GM18868 (cell line): ENCODE data around the gene PSMG3.
"Not testable (repeated sequence)": the region's sequence is repeated elsewhere in the genome, so short reads cannot be mapped to it uniquely, and the experiment has no call there.

Source experiments
- ATAC-seq: cut with Tn5 transposase; IDR thresholded peaks from one replicate; pipeline ENCODE4 v1.9.1; 2021; ENCODE audit warnings: mild to moderate bottlenecking, moderate library complexity; ENCODE audit not compliant: unreplicated experiment

Gene PSMG3

GRCh38 chr7:1597066-1597760 lies 27.4 kb upstream of the PSMG3 start:
- ATAC-seq: no peak

- no peak for ATAC-seq
Observed at GRCh38 chr7:1596181-1597043, 26.6 kb upstream of the PSMG3 start.

DNA sequence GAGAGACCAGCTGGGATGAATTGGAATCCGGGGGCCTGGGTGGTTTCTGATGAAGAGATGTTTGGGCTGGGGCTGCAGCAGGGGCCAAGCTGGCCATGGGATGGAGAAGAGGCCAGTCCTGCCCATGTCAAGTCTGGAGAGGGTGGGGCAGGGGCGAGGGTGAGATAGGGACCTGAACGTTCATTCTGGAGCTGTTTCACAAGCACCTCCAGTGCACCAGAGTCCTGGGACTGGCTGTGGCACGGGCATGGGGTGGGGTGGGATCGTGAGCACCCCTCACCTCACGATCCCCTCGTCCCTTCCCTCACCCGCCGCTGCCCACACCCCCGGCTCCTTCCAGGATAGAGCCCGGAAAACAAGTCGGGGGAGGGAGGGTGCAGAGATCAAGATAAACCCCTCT lies 25.8 kb upstream of the PSMG3 start:
- no peak for ATAC-seq

GRCh38 chr7:1595027-1595426 lies 25.2 kb upstream of the PSMG3 start:
- no peak for ATAC-seq

- no peak for ATAC-seq
Observed at GRCh38 chr7:1593904-1594421, 24.1 kb upstream of the PSMG3 start.

- ATAC-seq: no peak
Observed at GRCh38 chr7:1593091-1593866, 23.4 kb upstream of the PSMG3 start.

- no peak for ATAC-seq
Observed at GRCh38 chr7:1592299-1592871, 22.6 kb upstream of the PSMG3 start.

DNA sequence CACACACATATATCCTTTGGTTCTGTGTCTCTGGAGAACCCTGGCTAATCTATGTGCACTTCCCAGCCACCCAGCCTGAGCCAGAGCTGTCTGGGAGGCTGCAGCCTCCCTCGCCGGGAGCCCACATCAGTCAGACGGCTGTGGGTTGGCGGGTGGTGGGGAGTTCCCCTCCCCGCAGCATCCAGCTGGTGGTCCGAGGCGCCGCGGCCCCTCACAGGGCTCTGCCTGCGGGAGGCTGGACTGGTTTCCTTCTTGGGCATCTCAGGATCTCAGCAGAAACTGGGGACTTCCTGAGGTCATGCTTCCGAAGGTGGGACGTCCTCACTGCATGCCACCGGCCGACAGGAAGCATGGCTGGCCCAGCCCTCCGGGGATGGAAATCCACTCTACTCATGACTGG lies 22.0 kb upstream of the PSMG3 start:
- ATAC-seq: no peak

DNA sequence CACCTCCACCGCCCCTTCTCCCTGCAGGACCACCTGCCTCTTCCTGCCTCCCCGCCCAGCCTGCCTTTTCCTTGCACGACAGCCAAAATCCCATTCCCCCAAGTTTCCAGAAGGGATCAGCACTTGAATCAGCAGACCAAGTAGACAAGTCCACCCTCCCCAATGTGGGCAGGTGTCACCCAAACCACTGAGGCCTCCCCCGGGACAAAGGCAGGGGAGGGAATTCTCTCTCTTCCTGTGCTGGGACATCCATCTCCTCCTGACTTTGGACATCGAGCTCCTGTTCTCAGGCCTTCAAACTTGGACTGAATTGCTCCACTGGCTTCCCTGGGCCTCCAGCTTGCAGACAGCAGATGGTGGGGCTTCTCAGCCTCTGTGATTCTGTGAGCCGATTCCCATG lies 21.6 kb upstream of the PSMG3 start:
- no peak for ATAC-seq

GRCh38 chr7:1590887-1591286 lies 21.1 kb upstream of the PSMG3 start:
- ATAC-seq: no peak

DNA sequence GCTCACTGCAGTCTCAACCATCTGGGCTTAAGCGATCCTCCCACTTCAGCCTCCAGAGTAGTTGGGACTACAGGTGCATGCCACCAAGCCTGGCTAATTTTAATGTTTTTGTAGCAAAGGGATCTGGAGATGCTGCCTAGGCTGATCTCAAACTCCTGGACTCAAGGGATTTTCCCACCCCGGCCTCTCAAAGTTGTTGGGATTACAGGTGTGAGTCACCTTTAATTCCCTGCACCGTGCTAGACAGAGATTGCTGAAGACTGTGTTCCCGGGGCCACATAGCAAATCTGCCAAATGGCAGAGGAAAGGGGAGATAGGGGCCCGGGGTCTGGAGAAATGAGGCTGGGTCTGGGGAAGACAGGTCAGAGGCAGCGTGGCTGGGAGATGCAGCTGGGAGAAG lies 20.6 kb upstream of the PSMG3 start:
- ATAC-seq: no peak

DNA sequence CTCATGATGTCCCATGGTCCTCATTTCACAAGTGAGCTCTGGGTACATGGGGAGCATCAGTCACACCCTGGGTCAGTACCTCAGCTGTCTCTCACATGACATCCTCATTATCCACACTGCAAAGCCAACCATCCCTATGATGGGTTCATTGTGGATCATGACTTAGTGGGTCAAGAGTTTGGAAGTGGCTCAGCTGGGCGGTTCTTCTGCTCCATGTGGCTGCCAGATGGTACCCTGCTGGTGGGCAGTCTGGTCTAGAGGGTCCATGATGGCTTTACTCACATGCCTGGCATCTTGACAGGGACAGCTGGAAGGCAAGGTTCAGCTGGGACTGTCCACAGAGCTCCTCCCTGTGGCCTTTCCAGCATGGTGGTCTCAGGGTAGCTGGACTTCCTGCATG lies 19.1 kb upstream of the PSMG3 start:
- no peak for ATAC-seq

DNA sequence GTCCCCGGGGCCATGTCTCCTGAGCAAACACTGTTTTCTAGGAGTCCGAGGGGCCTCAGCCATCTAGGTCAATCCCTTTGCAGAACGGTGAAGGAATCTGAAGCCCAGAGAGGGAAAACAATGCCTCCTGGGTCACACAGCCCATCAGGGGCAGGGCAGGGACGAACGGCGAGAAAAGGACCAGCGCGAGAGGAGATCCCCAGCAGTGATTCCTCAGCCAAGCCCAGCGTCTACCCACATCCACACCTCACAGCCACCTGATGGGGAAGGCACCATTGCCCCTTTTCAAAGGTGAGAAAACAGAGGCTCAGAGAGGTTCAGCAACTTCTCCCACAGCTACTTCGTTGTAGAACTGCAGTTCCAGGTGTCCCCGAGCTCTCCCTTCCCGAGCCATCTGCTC lies 17.9 kb upstream of the PSMG3 start:
- no peak for ATAC-seq

- no peak for ATAC-seq
Observed at GRCh38 chr7:1586827-1587705, 17.2 kb upstream of the PSMG3 start.

- no peak for ATAC-seq
Observed at GRCh38 chr7:1586126-1586826, 16.4 kb upstream of the PSMG3 start.

DNA sequence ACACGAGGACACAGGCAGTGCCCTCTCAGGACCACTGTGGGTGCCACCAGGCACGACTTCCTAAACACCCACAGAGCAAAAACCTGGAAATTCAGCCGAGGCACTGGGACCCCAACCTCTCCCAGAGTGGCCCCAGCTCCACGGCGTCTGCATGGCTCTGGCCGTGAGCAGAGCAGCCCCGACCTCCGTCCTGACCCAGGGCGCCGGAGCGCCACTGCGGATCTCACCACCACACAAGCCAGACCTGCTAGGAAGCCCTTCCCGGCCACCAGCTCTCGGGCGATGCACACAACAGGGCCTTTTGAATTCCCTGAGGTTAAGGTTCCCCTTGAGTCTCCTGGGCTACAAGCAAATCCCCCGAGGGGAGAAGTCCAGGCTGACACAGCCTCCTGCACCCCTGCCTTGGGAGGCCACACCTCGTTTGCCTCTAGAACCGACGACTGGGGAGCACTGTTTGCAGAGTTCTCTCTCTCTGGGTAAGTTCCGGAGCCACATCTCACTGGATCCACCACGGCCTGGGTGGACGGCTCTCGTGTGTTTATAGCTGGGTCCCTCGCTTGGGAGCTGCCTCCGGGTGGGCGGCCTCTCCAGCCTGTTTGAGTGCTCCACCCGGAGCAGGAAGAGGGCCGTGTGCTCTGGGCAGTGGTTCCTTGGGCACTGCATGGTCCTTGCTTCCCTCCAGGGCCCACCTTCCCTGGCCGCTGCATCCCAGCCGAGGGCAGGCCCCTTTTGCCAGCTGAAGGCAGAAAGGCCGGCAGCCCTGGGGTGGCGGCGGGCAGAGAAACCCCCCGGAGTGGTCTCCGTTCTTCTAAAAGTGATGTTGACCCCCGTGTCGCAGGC lies 15.5 kb upstream of the PSMG3 start:
- no peak for ATAC-seq

DNA sequence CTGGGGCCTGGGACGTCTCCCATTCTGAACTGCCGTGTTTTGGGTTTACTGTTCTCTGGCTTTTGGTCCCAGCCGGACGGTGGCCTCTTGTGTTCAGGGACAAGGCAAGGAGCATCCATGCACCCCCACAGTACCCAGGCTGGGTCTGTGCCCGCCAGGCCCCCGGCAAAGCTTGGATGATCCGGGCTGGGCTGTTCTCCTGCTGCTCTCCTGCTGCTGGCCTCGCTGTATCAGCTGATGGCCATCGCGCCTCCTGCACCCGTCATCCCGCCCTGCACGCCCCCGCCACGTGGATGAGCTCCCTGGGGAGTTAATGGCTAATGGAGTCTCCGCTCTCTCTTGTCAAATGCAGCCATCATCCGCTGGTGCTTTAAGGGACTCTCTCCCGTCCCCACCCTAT lies 14.9 kb upstream of the PSMG3 start:
- ATAC-seq: no peak

- not testable (repeated sequence) for ATAC-seq
Observed at GRCh38 chr7:1583241-1583930, 13.6 kb upstream of the PSMG3 start.
